NCI-H82 treated with DMSO at 0.1 percent for 48 hours (cell line): Measurements from ENCODE around the gene PLEKHA4.
"Not testable (repeated sequence)": the region's sequence is repeated elsewhere in the genome, so short reads cannot be mapped to it uniquely, and the experiment has no call there.

ENCODE experiments used
- DNase-seq: peaks from one replicate; lab custom pipeline; 2025; ENCODE audit not compliant: unreplicated experiment; lab: John Stamatoyannopoulos, UW

PLEKHA4 gene

GRCh38 chr19:48799358-48800300, 68.8 kb downstream of the PLEKHA4 start:
- no peak for DNase-seq

GRCh38 chr19:48798937-48799336, 69.5 kb downstream of the PLEKHA4 start:
- no peak for DNase-seq

- no peak for DNase-seq
These were observed 71.3 kb downstream of the PLEKHA4 start for GRCh38 chr19:48797103-48797502.

- no peak for DNase-seq
These were observed 71.9 kb downstream of the PLEKHA4 start for GRCh38 chr19:48796298-48797083.

DNA sequence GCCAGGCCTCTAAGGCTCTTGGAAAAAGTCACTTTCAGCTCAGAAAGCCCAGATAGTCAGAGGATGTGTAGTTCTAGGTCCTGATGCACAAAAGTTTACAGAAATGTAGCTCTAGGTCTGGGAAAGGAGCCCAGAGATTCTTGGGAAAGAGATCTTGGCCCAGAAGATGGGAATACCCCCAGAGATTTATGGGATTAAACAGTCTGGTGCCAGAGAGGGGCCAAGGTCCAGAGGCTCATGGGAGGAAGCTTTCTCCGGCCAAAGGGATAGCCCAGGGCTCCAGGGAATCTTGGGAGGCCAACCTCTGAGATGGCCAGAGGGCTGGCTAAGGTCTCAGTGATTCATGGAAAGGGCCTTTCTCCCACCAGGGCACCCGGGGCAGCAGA, 72.7 kb downstream of the PLEKHA4 start:
- DNase-seq: no peak

DNA sequence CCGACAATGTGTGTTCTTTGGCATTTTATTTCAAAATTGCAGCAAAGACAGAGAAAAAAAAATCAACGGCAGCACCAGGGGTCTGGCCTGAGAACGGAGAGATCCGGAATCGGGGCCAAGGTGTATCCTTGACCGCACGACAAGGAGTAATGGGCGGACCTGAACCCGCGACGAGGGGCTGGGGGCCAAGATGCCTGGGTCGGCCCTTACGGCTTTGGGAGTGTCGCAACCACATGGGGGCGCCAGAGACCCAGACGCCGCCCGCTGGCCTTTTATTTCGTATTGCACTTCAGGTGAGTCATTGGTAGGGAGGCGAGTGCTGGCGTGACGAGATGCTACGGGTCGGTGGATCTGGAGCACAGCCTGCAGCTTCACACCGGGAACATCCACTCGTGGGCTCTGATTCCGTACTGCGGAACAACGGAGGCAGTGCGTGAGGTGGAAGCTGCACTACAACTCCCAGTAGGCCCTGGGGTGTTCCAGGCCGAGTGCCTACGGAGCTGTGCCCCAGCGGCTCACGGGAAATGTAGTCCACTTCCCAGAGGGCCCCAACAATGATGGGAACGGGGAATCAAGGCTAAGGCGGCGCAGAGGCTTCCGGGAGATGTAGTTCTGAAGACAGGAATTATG, 73.2 kb downstream of the PLEKHA4 start:
- peak; percentile 86 for DNase-seq

- DNase-seq: no peak
These were observed 74.1 kb downstream of the PLEKHA4 start for GRCh38 chr19:48794291-48794690.

GRCh38 chr19:48793271-48793670, 75.1 kb downstream of the PLEKHA4 start:
- DNase-seq: no peak

DNA sequence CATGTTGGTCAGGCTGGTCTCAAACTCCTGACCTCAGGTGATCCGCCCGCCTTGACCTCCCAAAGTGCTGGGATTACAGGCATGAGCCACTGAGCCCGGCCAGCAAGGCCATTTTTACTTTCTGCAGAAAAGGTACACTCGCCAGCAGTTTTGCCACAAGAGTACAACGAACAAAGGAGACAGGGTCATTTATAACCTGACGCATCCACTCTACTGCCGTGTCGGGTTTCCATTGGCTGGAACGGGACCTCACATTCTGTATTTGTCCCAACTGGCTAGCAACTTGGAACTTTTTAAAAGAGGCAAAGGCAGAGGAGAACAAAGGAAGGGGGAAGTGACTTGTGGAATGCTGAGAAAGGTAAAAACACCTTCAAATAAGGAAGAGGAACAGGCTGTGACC, 81.1 kb downstream of the PLEKHA4 start:
- not testable (repeated sequence) for DNase-seq
